ENCODE measurements around the gene NADK.
"Not testable (repeated sequence)": the region's sequence is repeated elsewhere in the genome, so short reads cannot be mapped to it uniquely, and the experiment has no call there.

The NADK gene

DNA sequence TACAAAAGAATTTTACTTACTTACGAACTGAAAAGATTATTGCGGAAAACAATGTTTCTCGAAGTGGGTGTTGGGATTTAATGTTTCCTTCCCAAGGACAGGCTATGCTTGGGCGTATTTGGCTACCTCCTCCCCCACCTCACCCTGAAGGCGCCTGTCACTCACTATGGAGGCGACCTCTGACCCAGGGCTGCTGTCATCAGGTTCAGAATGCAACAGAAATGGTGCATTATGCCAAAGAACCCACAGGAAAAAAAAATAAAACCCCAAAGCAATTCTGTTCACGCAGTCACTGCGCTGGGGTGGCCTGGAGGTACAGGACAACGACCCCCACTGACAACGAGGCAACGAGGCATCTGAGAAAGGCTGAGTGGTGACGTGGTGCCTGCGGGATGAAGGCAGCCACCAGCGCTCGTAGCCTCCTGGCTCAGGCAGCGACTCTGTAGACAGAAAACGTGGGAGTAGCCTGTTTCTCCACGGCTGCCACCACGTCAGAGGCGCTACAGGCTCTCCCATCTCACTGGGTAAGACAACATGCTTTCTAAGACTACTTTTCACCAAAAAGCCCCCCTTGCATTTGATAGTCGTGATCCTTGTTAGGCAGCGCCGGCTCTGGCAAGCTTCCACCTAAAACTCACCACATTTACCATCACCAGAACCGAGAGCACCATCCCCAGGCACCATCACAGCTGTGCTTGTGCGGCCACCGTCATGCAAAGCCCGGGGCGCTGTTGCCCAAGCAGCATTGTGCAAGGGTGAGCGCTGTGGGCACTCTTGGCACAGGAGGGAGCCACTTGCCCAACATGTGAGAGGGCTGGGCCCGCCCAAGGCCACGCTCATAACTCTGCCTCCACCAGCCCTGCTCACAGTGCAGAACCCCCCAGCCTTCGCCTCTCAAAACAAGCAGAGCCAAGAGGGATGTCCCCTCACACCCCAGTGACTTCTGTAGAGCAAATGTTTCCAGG lies 14.3 kb downstream of the NADK start:
- no peak for DNase-seq

DNA sequence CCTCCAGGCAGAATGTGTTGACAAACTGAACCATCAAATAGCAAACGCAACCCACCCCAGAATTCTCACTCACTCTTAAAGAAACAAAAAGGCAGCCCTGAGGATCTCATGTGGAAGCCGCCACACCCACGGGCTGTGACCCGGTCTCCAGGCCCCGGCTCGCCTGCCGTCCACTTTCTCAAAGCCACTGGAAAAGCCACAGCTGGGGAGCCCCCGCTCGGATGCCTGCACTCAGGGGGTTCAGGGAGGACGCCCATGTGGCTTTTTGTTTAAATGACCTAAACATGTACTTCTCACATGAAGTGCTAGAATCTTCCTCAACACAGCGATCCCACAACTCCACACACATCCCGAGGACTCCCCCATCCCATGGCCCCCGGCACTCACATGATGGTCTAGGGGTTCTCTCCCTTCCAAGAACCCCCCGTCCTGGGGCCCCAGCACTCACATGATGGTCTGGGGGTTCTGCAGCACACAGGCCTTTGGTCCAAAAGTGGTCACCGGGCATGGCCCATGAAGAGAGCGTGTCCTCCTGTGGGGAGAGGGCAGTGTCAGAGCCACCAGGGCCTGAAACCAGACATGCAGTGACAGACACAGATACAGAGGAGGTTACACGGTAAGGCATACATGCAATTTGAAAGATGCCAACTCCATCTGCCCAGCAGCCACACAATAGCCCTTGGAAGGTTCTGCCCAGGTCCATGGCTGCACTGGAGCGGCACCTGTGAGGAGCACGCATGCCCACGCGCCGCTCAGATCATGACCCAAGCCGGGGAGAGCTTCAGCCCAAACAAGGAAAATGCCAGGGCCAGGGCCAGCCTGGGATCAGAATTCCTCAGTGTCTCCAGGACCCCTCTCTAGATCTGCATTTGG lies 16.5 kb downstream of the NADK start:
- DNase-seq = no peak

DNA sequence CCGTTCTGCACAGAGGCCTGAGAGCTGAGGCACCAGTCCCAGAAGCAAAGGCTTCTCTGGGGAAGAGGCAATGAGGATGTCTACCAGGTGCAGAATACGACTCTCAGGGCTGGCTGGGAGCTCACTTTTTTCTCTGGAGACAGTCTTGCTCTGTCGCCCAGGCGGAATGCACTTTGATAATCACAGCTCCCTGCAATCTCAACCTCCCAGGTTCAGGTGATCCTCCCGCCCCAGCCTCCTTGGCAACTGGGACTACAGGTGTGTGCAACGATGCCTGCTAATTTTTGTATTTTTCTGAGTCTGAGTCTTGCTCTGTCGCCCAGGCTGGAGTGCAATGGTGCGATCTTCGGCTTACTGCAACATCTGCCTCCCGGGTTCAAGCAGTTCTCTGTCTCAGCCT lies 17.6 kb downstream of the NADK start:
- DNase-seq = no peak

DNA sequence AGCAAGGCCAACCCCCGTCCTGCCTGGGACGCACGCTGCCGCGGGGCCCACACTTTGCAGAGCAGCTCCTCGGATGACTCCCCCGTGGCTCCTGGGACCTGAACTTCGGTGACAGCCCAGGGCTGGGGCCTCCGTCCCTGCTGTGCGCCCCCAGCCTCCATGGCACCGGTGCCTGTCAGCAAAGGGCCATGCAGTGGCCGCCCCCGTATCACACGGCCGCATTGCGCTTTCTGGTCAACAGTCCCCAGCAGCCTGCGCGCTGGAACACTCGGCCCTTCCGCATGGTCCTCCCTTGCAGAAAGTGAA lies 18.0 kb downstream of the NADK start:
- DNase-seq = no peak

DNA sequence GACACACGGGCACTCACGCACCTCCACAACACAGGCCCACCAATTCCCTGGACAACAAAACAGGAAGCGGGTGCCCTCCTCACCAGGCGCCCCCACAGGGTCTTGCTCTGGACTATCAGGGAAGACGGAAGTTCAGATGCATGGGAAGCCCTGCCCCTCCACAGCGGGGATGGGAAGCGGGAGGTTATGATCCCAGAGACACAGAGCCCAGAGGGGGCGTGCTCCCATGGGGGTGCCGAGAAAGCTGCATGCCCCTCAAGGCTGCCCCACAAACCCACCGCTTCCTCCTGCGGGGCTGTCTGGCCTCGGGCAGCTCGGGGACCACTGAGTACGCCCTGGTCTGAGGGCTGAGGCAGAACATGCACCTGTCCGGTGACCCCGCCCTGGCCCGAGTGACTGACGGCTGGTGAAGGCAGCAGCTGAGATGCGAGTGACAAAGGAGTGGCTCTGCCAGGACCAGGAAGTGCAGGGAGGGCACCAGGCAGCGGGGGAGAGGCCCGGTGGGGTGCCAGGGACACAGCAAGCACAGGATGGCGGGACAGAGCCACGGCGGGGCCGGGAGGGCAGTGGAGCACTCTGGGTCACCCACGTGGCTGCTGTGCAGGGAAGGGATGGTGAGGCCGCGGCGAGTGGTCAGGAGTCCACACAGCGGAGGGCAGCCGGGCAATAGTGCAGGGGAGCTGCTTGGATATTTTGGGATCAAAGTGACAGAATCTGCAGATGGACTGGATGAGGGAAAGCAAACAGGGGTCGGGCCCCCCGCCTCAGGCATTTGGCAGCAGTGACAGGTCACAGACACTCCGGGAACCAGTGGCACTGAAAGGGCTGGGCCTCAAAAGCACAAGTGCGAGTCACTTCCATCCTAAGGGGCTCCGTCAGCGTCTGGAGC lies 18.6 kb downstream of the NADK start:
- DNase-seq = no peak

DNA sequence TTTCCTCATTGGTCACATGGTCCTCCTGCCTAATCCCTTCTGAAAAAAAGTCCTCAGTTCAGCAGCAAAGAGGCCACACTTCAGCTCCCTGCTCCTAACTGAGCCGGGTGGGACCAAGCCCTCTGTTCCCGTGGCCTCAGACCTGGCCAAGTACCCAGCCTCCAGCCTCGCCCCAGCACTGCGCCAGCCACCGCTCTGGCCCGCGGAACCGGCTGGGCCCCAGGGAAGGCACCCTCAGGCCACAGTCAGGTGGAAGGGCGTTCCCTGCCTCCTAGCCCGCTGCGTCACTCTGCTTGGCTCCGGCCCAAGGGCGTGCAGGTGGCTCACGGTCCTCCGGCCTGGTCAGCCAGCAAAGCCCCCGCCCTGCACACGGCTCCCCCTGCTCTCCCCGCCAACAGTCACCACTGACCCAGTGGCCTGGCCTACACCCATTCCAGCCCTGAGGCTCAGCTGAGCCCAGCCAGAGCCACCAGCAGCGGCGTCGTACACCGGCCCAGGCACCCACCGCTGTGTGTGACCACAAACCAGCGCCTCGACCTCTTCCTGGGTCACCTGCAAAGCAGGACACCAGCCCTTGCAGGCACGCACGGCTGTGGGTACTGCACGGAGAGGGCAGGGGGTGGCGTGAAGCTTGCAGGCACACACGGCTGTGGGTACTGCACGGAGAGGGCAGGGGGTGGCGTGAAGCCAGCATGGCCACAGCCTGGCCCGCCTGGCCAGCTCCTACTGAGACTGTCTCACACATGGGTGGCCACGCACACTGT lies 19.4 kb downstream of the NADK start:
- no peak for DNase-seq

DNA sequence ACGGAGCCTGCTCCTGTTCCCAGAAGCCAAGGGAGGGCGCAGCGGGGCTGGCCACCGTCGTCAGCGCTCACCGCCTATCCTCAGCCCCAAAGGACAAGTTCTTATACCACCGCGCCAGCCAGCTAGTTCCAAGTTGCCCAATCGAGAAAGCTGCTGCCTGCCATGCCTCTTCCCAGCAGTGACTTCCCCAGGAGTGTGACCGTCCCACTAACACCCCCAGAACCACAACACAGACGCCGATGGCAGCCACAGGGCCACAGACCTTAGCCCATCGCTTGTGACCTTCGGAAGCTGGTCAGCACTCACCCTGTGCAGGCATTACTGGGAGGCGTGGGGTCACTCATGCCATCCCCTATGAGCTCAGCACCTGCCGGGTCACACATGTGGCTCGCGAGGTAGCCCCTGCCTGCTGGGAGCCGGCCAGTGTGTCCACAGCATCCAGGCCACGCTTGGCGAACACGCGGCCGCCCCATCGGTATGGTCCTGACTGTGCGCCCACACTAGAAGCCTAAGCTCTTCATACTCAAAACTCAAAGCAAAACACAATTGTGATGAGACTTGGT lies 20.1 kb downstream of the NADK start:
- DNase-seq = no peak

DNA sequence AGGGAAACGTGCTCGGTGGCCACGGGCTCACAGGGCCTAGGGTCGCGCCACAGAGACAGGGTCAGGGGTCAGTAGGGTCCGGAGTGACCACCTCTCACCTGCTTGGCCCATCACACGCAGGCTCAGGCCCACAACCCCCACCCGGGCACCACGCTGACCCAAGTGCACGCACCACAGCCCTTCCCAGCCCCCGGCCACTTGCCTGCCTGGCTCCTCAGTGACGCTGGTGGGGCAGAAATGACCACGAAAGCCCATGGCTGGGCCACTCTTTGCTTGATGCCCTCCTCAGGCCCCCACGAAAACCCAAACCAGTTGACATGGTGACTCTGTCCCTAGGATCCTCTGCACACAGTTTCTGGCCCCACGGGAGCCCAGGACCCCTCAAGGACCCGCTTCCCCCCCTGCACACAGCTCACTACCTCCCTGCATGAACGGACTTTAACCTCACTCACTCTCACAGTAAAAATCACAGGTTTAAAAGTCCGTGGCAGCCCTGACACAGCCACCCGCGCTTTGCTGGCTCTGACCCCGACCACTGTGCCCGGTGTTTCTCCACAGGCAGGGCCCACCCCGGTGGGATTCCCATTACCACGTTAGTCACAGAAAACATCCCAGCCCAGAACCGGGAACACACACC lies 20.7 kb downstream of the NADK start:
- no peak for DNase-seq

DNA sequence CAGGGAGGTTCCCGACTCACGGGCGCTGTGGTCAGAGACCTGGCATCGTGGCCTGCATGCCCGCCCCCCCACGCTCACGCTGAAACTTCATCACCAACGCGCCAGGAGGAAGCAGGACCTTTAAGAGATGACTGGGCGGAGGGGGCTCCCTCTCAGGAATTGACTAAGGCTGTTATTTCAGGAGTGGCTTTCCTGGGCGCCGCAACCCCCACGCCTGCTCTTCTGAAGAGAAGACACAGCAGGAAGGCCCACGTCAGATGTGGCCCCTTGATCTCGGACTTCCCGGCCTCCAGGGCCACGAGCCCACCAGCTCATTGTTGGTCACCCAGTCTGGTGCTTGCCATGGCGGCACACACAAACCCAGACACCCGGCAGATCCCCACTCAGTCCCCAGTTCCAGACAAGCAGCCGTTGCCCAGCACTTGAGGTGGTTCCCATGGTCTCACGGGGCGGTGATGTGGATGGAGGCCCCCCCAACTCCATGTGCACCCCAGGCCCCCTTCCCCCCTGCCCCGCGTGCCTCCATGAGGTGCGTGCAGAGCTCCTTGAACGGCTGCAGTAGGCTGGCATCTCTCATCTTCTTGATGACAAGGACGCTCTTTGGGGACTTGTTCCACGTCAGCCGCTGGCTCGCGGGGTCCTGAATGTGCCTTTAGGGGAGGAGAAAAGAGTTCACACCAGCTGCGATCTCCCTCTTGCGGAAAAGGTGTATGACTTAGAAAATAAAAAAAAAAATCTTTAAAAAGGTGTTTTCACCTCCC lies 21.4 kb downstream of the NADK start:
- DNase-seq = no peak

DNA sequence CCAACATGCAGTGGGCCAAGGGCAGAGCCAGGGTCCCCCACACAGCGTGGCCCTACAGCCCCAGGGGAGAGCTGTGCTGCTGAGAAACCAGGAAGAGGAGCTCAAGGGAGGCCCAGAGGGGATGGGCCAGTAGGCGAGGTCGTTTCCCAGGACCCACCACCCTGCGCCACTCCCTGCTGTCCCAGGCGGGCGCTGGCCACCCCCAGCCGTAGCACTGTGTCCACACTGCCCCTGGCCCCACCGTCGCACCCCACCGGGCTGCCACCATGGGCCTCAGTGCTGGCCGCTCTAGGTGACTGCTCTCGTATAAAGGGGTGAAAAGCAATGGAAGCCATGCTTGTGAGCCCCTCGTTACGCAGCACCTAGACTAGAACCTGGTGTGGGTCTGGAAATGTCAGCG lies 22.4 kb downstream of the NADK start:
- no peak for DNase-seq

DNA sequence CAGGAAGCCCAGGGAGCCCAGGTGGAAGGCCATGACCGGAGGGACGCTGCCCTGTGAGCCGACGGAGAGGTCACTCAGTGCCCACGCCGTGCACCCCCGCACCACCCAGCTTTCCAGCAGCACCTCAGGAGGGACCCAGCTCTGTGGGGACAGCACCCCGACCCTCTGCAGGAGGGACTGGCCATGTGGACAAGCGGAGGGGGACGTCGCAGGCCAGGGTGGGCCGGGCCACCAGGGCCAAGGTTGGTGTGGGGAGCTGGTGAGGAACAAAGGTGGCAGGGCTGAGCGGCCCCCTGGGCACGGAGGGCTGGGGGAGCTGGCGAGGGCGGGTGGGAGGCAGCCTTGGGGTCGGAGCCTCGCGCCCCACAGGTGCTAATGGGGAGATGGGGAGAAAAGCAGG lies 22.8 kb downstream of the NADK start:
- no peak for DNase-seq

DNA sequence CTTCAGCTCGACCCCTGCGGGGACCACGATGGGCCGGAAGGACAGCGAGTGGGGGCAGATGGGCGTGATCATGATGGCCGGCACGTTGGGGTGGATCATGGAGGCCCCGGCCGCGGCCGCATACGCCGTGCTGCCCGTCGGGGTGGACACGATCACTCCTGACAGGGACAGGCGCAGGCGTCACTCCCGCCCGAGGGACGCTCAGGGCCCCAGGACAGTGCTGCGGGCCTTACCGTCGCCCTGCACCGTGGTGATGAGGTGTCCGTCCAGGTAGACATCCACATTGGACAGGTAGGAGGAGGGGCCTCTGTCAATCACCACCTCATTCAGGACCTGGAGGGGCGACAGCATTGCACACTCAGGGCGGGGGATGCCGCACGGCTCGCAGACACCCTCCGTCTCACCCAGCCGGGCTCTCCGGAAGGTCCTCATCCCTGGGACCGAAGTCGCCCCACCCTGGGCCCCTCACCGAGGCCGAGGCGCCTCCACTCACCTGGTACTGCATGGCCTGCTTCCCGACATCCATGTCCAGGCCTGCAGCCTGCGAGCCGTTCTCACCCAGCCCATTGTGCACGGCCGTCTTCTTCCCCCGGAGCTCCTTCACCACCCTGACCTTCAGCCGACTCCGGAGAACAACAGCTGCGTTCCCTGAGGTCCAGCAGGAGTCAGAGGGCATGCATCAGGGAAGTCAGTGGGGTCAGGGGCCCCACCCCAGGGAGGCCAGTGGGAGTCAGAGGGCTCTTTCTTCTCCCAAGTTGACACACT lies 24.0 kb downstream of the NADK start:
- no peak for DNase-seq

DNA sequence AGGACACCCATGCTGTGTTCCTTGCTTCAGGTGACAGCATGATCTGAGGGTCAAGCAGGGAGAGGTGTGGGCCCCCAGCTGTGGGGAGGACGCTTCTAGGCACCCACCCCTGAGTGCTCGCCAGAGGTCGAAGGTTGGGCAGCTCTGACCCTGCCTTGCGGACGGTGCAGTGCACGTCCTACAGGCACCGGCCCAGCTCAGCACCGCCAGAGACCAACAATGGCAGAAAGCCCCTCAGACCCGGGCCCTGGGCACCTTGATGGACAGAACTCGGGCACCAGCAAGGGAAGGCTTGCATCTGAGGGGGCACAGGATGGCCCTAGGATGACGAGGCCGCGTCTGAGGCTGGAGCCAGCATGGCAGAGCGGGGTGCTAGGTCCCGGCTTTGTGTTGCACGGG lies 24.7 kb downstream of the NADK start:
- DNase-seq = no peak

DNA sequence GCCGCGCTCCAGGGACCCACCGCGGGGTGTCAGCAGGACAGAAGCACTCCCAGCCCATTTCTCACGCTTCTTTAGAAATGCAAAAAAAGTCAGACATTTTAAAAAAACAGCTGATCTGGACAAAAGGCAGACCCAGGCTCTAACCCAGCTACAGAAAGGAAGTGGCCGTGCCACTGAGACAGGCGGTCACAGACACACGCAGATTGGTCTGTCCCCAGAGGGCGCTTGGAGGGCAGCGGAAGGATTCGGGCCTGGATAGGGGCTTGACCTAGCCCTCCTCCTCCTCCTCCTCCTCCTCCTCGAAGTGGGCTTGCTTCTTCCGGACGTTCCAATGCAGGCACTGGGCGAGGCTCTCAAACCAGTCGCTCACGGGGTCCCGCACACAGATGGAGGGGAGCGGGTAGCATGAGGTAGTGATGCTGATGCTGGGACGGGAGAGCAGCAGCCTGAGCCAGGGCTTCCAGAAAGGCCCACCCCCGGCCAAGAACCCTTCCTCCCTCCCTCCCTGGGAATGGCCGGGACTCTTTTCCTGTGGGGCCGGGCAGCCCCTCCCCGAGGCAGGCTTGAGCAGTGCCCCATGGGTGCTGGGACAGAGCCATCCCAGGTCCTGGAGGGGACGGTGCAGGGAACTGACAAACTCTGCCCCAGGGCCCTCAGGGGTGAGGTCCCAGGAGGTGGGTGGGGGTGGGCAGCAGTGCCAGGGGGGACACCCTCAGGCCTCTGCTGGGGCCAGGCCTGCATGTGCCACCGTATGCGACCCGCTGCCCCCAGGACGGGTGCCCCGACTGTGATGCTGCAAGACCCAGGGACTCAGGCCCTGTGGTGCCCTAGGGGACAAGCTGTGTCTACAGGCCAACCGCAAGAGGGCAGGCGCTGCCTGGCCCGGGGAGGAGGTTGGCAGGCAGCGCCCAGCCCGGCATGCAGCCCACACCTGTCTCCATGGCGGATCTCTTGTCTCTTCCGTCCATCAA lies 25.3 kb downstream of the NADK start:
- DNase-seq = no peak

DNA sequence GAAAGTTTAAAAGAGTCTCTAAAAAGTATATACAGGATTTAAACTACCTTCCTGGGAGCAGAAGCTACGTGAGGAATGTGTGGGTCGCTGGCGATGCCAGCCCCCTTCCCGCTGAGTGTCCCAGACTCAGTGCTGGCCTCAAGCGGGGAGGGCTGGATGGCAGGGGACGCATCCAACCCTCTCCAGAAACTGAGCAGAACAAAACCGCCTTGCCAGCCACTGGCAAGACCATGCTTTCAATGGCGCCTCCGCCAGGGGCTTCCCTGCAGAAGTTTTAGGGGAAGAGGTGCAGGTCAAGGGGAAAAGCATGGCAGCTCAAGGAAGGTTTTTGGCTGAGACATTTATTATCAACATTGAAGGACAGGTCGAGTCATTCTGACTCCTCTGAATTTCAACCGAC lies 26.1 kb downstream of the NADK start:
- DNase-seq = no peak

DNA sequence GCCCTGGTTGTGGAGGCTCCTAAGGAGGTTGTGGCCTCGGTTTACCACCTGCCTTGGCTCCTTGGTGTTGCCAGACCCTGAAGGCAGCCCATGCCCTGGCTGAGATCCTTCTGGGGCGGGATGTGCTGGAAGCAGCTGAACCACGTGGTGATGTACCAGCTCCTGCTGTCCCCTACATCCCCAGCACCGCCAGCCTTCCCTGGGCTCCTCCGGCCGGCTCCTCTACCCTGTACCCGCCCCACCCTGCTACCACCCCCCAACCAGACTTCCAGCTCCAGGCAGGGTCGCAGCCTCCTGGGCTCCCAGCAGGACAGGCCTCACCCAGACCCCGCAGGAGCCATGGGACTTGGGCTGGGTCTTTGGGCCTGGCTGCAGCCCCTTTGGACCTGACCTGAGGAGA lies 28.3 kb downstream of the NADK start:
- DNase-seq = not testable (repeated sequence)

DNA sequence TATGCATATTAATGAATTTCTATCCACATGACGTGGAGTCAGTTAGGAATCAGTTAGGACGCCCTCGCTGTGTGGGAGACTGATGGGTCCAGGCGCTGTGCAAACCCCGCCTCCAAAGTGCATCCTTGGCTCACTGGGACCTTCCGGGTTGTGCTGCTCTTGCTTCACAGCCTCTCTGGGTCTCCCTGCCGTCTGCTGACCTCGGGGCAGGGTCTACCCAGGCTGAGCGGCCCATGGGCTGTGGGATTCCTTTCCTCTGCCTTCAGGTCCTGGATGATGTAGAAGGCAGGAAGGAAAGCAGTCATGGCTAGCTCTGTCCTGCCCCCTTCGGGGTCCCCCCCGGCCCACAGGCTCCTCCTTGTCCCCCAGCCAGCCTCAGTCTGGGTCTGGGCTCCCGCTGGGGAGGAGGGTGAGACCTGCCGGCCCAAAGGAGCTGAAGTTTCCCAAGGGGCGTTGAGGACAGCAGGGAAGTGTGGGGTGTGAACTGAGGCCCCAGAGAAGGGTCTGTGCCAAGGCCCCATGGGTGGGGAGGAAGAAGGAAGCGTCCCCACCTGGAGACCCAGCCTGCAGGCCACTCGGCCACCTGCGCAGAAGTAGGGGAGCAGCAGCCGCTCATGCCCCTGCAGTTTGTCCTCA lies 29.5 kb downstream of the NADK start:
- DNase-seq = no peak

DNA sequence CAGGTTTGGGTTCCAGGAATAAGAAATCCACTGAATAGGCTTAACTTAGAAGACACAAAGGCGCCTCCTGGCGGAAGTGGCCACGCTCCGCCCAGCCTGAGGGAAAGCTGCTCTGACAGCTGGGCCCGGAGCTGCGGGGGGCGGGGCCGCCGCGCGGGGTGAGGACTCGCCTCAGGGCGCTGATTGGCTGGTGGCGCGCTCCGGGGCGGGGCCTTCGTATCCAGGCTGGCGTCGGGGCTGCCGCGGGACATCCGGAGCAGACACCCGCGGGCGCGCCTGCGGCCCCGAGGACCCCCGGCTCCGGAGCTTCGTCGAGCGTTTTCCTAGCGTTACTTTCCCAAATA lies 31.7 kb downstream of the NADK start:
- DNase-seq = not testable (repeated sequence)

Measured in T-helper 2 cell (primary cell).